ENCODE data around the gene SNRNP35.
"Not testable (repeated sequence)": the region's sequence is repeated elsewhere in the genome, so short reads cannot be mapped to it uniquely, and the experiment has no call there.

The SNRNP35 gene

DNA sequence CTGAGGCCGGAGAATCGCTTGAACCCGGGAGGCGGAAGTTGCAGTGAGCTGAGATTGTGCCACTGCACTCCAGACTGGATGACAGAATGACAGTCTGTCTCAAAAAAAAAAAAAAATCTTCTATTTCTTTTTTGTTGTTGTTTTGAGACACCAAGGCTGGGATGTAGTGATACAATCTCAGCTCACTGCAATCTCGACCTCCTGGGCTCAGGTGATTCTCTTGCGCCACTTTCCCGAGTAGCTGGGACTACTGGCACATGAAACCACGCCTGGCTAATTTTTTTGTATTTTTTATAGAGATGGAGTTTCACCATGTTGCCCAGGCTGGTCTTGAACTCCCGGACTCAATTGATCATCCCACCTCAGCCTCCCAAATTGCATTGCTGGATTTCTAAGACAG is 7.3 kb upstream of the SNRNP35 start:
- CTCF ChIA-PET: interaction anchor here (0.5 kb wide), 1 partner anchor 80 kb away, joined by 3 read pairs; no protein-coding TSS in a partner anchor
- no peak for DNase-seq (ENCODE audit: low spot score)

DNA sequence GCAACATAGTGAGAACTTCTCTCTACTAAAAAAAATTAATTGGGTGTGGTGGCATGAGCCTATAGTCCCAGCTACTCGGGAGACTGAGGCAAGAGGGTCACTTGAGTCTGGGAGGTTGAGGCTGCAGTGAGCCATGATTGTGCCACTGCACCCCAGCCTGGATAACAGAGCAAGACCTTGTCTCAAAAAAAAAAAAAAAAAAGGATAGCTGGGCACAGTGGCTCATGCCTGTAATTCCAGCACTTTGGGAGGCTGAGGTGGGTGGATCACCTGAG is 5.7 kb upstream of the SNRNP35 start:
- POLR2A ChIA-PET (ENCODE audit: low non-redundant PET); H3K27ac ChIP-seq; DNase-seq (ENCODE audit: low spot score): not testable (repeated sequence)
- CTCF ChIA-PET: interaction anchor here (0.7 kb wide), 1 partner anchor 1404 kb away, joined by 4 read pairs; no protein-coding TSS in a partner anchor

More for the DNA sequence above, 7.3 kb upstream of the SNRNP35 start:
- no peak overlapping the region for H3K27ac ChIP-seq
- TF ChIP-seq, protein P1, sequence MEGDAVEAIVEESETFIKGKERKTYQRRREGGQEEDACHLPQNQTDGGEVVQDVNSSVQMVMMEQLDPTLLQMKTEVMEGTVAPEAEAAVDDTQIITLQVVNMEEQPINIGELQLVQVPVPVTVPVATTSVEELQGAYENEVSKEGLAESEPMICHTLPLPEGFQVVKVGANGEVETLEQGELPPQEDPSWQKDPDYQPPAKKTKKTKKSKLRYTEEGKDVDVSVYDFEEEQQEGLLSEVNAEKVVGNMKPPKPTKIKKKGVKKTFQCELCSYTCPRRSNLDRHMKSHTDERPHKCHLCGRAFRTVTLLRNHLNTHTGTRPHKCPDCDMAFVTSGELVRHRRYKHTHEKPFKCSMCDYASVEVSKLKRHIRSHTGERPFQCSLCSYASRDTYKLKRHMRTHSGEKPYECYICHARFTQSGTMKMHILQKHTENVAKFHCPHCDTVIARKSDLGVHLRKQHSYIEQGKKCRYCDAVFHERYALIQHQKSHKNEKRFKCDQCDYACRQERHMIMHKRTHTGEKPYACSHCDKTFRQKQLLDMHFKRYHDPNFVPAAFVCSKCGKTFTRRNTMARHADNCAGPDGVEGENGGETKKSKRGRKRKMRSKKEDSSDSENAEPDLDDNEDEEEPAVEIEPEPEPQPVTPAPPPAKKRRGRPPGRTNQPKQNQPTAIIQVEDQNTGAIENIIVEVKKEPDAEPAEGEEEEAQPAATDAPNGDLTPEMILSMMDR (conservative IDR thresholded peaks at IDR 0.05; ENCODE audit: low read depth): no peak
- POLR2A ChIA-PET (ENCODE audit: low non-redundant PET): no interaction called here

DNA sequence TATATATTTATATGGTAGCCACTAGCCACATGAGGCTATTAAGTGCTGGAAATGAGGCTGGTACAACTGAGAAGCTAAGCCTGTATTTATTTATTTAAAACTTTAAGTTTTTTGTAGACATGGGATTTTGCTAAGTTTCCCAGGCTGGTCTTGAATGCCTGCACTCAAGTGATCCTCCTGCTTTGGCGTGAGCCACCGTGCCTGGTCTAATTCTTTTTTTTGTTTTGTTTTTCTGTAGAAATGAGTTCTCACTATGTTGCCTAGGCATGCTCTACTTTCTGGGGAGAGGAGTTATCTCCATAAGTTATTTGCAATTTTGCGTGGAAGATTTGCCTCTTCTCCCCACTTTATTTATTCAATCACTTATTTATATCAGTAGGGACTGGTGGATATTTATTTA is 4.8 kb upstream of the SNRNP35 start:
- no peak for DNase-seq (ENCODE audit: low spot score)
- TF ChIP-seq, protein P1 (conservative IDR thresholded peaks at IDR 0.05; ENCODE audit: low read depth): no peak
- POLR2A ChIA-PET (ENCODE audit: low non-redundant PET): no interaction called here
- no peak overlapping the region for H3K27ac ChIP-seq
- CTCF ChIA-PET: no interaction called here

DNA sequence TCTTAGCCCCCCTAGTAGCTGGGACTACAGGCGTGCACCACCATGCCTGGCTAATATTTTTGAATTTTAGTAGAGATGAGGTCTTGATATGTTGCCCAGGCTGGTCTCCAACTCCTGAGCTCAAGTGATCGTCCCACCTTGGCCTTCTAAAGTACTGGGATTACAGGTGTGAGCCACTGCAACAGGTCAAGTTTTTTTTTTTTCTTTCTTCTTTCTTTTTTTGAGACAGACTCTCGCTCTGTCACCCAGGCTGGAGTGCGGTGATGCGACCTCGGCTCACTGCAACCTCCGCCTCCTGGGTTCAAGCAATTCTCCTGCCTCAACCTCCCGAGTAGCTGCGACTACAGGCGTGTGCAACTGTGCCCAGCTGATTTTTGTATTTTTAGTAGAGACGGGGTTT is 5.2 kb downstream of the SNRNP35 start:
- DNase-seq (ENCODE audit: low spot score); H3K27ac ChIP-seq; POLR2A ChIA-PET (ENCODE audit: low non-redundant PET): not testable (repeated sequence)
- CTCF ChIA-PET: interaction anchor here (0.7 kb wide), 1 partner anchor 746 kb away, joined by 10 read pairs; no protein-coding TSS in a partner anchor

DNA sequence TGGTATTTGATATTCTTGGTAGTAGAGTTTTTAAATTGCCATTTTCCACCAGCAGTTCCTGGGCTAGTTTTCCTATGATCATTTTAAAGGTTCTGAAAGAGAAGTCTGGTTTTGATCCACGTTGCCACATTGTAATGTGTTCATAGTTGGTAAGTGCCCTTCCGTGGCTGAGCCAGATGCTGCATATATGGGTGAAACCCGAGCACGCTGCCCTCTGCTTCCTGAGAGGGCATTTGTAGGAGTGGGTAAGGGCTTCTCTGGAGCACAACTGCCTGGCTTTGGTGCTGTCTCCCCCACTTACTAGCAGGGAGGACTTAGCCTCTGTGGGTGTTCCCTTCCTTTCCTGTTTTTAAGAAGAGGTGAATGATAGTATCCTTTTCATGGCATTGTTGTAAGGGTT is 7.1 kb downstream of the SNRNP35 start:
- H3K27ac ChIP-seq: no peak overlapping the region
- DNase-seq (ENCODE audit: low spot score): no peak
- TF ChIP-seq, protein P1 (conservative IDR thresholded peaks at IDR 0.05; ENCODE audit: low read depth): no peak
- CTCF ChIA-PET: no interaction called here
- POLR2A ChIA-PET (ENCODE audit: low non-redundant PET): no interaction called here

DNA sequence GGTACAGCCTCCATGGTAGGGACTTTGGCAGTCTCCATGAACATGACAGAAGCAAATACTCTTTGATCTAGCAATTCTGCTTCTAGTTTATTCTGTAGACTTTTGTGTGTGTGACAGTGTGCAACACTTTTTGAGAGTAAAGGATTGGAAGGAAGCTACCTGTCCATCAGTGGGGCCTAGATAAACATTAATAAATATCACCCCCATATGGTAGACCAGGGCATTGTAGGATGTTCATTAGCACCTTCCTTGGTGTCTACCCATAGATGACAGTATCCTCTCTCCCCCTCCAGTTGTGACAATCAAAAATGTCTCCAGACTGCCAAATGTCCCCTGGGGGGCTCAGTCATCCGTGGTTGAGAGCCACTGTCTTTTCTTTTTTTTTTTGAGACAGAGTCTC is 10.8 kb downstream of the SNRNP35 start:
- ChIA-PET POLR2A (ENCODE audit: low non-redundant PET) (no interaction called here), CTCF (no interaction called here)
- DNase-seq (ENCODE audit: low spot score): no peak
- TF ChIP-seq, protein P1 (conservative IDR thresholded peaks at IDR 0.05; ENCODE audit: low read depth): no peak
- H3K27ac ChIP-seq: no peak overlapping the region

DNA sequence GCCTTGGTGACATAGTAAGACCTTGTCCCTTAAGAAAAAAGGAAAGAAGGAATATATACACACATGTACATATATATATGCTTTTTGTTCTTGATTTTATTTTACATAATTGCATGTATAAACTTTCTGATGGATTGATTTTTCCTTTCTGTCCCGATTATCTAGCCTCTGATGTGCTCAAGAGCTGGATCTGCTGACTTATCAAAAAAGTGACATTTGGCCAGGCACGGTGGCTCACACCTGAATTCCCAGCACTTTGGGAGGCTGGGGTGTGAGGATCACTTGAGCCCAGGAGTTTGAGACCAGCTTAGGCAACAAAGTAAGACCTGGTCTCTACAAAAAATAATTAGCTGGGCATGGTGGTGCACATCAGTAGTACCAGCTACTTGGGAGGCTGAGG is 12.0 kb downstream of the SNRNP35 start:
- no peak overlapping the region for H3K27ac ChIP-seq
- POLR2A ChIA-PET (ENCODE audit: low non-redundant PET): no interaction called here
- TF ChIP-seq, protein P1 (conservative IDR thresholded peaks at IDR 0.05; ENCODE audit: low read depth): no peak
- CTCF ChIA-PET: no interaction called here
- no peak for DNase-seq (ENCODE audit: low spot score)

DNA sequence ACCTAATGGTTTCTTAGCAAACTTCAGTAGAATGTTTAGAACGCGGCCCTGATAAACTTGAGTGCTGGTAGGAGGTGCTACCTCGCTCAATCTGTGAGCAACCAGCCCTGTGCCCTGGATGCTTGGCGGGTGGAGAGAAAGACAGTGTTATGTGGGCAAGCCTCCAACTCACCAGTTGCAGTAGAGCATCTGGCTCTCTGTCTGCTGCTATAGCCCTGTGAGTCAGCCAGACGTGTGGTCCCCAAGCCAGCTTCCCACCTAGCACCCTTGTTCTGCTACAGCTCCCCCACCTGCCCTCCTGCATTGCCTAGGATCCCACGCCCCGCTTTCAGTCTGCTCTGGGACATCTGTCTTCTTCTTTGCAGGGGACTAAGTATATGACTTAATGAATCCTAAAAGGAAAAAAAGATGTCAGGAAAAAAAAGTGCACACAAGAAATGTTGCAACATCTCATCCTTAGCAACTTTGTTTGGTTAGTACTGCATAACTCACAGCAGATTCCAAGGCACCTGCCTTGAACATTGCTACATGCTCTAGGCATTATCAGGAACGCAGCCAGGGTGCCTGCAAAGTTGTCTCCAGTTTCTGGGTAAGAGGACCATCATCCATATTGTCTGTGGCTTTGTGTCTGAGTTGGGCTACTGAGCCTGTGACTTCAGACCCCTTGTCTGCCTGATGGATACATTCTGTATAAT is 13.6 kb downstream of the SNRNP35 start:
- peak; percentile 11 for DNase-seq (ENCODE audit: low spot score)
- CTCF ChIA-PET: no interaction called here
- peak overlapping the region; percentile 67 for H3K27ac ChIP-seq
- POLR2A ChIA-PET (ENCODE audit: low non-redundant PET): no interaction called here
- TF ChIP-seq, protein P1 (conservative IDR thresholded peaks at IDR 0.05; ENCODE audit: low read depth): no peak

All from RWPE1 (cell line).